WI38 (cell line): ENCODE measurements around the gene CACNA2D2.

Experiments
- H3K4me3 ChIP-seq: 2 replicates; pipeline ENCODE4 v1.5.1; 2011; ENCODE audit warnings: low read depth, mild to moderate bottlenecking, control low read depth, low read length
- CTCF ChIP-seq: IDR thresholded peaks from 2 replicates; pipeline ENCODE4 v1.5.1; 2012; ENCODE audit warnings: low read depth, mild to moderate bottlenecking, control low read depth, low read length

The CACNA2D2 gene

GRCh38 chr3:50493623-50494022 lies 9.8 kb downstream of the CACNA2D2 start:
- H3K4me3 ChIP-seq, result no peak overlapping the region
- no peak for TF ChIP-seq CTCF

GRCh38 chr3:50493086-50493485 lies 10.3 kb downstream of the CACNA2D2 start:
- no peak for TF ChIP-seq CTCF
- H3K4me3 ChIP-seq, result no peak overlapping the region

- no peak overlapping the region for H3K4me3 ChIP-seq
- no peak for TF ChIP-seq CTCF
Measured at GRCh38 chr3:50491023-50491422, 12.4 kb downstream of the CACNA2D2 start.

- no peak for TF ChIP-seq CTCF
Measured at GRCh38 chr3:50490424-50490823, 13.0 kb downstream of the CACNA2D2 start.

GRCh38 chr3:50487181-50487580 lies 16.3 kb downstream of the CACNA2D2 start:
- TF ChIP-seq CTCF, result no peak
- H3K4me3 ChIP-seq, result no peak overlapping the region

More at GRCh38 chr3:50490424-50490823, 13.0 kb downstream of the CACNA2D2 start:
- no peak overlapping the region for H3K4me3 ChIP-seq

- no peak overlapping the region for H3K4me3 ChIP-seq
- TF ChIP-seq CTCF, result no peak
Measured at GRCh38 chr3:50486219-50486888, 17.1 kb downstream of the CACNA2D2 start.

GRCh38 chr3:50484722-50485121 lies 18.7 kb downstream of the CACNA2D2 start:
- TF ChIP-seq CTCF, result no peak
- no peak overlapping the region for H3K4me3 ChIP-seq
